Stimulated activated CD4-positive, alpha-beta T cell treated with anti-CD3 and anti-CD28 coated beads, Interleukin-12 subunit alpha, Interleukin-12 subunit beta, amount 100 ng/mL, for 4 hours (primary cell): ENCODE measurements around the gene SUPT5H.

Source experiments
- DNase-seq: peaks from one replicate; pipeline ENCODE4 v3.0.0-alpha.2; 2020

The SUPT5H gene

GRCh38 chr19:39445196-39446111 is at the start of gene SUPT5H:
SUPT5H (plus strand) TSS chr19:39445582; CDS start chr19:39445891, 309 bp downstream.
- peak; percentile 94 for DNase-seq

- DNase-seq: peak; percentile 96
Measured at GRCh38 chr19:39397360-39398296, 47.8 kb upstream of the SUPT5H start.

GRCh38 chr19:39398297-39398864 is 47.0 kb upstream of the SUPT5H start:
- DNase-seq: peak; percentile 39

- DNase-seq: no peak
Measured at GRCh38 chr19:39399668-39400050, 45.7 kb upstream of the SUPT5H start.

GRCh38 chr19:39400061-39400460 is 45.3 kb upstream of the SUPT5H start:
- DNase-seq: no peak

DNA sequence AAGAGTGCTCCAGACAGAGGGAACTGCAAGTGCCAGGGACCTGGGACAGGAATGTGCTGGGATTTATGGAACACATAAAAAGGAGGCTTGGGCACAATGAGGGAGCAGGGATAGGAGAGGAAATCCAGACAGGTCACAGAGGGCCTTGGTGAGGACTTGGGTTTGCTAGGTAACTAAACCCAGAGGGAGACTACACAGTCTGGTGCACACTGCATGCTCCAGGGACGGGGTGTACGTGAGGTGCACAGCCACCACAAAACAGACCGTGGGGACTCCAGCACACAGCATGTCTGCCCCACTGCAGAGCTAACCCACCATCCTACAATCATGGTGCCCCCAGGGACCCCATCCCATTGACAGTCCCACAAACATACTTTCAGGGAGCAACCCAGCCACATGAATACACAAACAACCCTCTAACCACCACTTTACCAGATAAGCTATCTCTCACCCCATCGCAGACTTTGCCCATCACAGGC is 44.3 kb upstream of the SUPT5H start:
- DNase-seq: no peak

- peak; percentile 59 for DNase-seq
Measured at GRCh38 chr19:39401549-39402345, 43.6 kb upstream of the SUPT5H start.

GRCh38 chr19:39402346-39403300 is 42.8 kb upstream of the SUPT5H start:
- peak; percentile 83 for DNase-seq

GRCh38 chr19:39403331-39404312 is 41.8 kb upstream of the SUPT5H start:
- DNase-seq: peak; percentile 92

DNA sequence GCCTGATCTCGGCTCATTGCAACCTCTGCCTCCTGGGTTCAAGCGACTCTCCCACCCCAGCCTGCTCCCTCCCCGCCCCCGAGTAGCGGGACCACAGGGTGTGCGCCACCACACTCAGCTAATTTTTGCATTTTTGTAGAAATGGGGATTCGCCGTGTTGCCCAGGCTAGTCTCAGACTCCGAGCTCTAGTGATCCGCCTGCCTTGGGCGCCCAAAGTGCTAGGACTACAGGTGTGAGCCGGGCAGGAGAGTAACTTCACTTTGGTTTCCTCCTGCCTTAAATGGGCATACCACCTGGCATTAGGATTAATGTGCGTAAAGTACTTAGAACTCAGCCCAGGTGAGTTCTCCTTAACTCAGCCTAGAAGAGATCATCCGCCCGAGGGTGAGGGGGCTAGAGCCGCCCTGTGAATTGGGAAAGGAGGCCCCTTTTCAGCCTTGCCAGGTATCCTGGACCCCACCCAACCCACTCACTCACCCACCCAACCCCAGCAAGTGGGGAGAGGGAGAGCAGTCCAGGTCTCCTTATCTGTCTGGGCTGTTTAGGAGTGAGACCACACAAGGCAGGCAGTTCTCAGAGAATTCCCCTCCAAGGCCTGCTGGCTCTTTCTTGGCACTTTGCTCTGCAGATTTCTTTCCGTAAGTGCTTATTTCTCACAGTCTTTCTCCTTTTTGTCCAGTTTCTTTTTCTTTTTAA is 40.0 kb upstream of the SUPT5H start:
- no peak for DNase-seq

GRCh38 chr19:39405958-39406655 is 39.3 kb upstream of the SUPT5H start:
- DNase-seq: peak; percentile 83

DNA sequence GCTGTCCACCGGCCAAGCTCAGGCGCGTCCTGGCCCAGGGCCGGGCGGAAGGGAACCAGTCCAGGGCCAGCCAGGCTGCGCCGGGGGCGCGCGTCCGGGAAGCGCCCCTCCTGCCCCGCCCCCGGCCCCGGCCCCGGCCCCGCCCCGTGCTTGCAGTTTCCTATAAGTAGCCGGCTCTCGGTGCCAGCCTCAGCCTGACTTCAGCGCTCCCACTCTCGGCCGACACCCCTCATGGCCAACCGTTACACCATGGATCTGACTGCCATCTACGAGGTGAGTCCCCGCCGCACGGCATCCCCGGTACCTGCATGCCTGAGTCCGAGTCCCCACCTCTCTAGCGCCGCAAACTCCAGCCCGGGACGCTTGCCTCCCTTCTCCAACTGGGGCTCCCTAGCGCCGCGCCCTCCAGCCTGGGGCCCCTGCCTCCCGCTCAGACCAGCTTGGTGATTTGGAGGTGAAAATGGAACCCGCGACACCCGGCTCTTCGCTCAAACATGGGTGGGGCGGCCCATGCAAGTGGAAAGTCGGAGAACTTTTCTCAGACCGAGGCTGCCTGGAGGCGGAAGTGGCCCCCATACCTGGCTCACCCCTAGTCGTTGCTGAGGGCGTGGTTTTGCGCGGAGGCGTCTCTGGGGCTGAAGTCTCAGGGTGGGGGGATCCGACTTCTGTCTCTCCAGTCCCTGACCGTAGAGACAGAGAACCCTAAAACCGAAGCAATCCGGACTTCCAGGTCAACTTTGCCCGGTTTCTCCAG is 38.5 kb upstream of the SUPT5H start, which contains the start of gene ZFP36:
TSS of gene ZFP36 (plus strand) at position 192 of the 754 bp plus-strand sequence. CDS start at position 250, 58 bp downstream.
- DNase-seq: peak; percentile 87

DNA sequence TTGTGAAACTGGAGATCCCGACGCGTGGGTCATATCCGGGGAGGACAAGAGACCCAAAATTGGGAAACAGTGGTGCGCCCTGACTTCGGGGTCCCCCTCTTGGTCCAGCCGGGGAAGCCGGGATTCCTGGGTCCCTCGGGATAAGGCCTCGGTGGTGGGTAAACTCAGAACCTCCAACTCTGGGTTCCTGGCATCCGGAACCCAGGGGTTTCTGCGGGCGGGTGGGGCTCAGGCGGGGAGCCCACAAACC is 38.0 kb upstream of the SUPT5H start:
- no peak for DNase-seq

DNA sequence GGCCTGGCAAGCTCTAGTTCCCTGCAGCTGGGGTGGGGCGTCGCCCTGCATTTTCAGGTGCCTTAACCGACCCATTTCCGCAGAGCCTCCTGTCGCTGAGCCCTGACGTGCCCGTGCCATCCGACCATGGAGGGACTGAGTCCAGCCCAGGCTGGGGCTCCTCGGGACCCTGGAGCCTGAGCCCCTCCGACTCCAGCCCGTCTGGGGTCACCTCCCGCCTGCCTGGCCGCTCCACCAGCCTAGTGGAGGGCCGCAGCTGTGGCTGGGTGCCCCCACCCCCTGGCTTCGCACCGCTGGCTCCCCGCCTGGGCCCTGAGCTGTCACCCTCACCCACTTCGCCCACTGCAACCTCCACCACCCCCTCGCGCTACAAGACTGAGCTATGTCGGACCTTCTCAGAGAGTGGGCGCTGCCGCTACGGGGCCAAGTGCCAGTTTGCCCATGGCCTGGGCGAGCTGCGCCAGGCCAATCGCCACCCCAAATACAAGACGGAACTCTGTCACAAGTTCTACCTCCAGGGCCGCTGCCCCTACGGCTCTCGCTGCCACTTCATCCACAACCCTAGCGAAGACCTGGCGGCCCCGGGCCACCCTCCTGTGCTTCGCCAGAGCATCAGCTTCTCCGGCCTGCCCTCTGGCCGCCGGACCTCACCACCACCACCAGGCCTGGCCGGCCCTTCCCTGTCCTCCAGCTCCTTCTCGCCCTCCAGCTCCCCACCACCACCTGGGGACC is 37.6 kb upstream of the SUPT5H start:
- no peak for DNase-seq

GRCh38 chr19:39408392-39409207 is 36.8 kb upstream of the SUPT5H start:
- DNase-seq: no peak
